ENCODE measurements around the gene DENND2C. TPM values are rescaled to one million over a fixed set of nuclear protein-coding genes. Genes with fewer than 3 reads are reported as not detected.

DENND2C gene
- total RNA-seq, 1 experiment from 2014 or later = 1.1 TPM

DNA sequence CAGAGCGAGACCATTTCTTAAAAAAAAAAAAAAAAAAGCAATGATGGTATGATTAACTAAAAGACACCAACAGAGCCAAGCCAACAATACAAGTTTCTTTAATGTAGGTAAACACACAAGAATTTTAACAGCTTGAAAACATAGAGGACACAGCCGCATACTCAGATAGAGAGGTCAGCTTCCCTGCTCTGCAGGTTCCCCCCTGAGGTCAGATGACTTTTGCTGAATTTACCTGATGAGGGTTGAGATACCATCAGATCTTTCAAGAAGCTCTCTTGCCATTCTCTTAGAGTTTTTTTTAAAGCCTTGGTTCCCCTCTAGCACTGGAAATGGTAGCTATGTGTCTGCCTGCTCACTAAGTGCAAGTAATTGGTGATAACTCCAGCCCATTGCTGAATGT is 119.5 kb downstream of the DENND2C start:
- CTCF ChIA-PET = no interaction called here
- POLR2A ChIA-PET = no interaction called here
- Histone ChIP-seq H3K27ac (ENCODE audit: low read length) (no peak overlapping the region), H3K9me3 (ENCODE audit: control insufficient read depth, insufficient read depth, low read depth, low read length) (no peaks in the 10 kb centered on the region), H3K4me1 (ENCODE audit: control insufficient read depth, insufficient read depth, low read length) (no peaks in the 10 kb centered on the region), H3K4me3 (ENCODE audit: low read depth in 2 of 2, low read length in 2 of 2) (no peak overlapping the region), H3K36me3 (ENCODE audit: control insufficient read depth, insufficient read depth, low read length) (no peaks in the 10 kb centered on the region), H3K27me3 (ENCODE audit: control insufficient read depth, insufficient read depth, low read length) (no peaks in the 10 kb centered on the region)
- no peak for ATAC-seq
- BruUV-seq (replicated peaks) = no TSS peak
- intact Hi-C loops (cut with micrococcal nuclease; ENCODE audit: unreplicated experiment) (no loop called here), in situ Hi-C loops (cut with HindIII; ENCODE audit: low pct_unique_long_range_greater_than_20kb, low sequenced_read_pairs) (no loop called here)
- TF ChIP-seq SIN3A (IDR thresholded peaks at IDR 0.05; ENCODE audit: borderline replicate concordance, insufficient read depth, low read depth, low read length) (no peak), TCF7L2 (IDR thresholded peaks at IDR 0.05; ENCODE audit: low read depth, low read length) (no peak), POLR2AphosphoS5 (IDR thresholded peaks at IDR 0.05; ENCODE audit: low read depth, low read length) (no peak)
- DNase-seq (ENCODE audit: low read depth, low spot score) = no peak

DNA sequence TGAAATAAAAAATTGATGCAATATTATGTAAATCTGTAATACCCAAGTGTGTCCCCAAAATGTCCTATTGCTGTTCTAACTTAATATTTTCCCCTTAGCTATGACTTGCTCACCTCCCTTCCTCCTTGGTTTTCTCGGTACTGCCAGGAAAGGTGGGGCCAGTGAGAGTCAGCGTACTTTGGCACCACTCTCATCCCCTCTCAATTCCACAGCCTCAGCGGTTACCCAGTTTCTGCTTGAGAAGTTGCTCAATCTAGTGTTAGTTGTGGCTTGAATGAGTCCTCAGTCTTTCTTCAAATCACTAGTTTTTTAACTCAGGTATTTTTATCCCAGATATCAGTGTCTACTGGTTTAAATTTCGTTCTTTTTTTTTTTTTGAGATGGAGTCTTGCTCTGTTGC is 120.7 kb downstream of the DENND2C start:
- TF ChIP-seq, protein P1, sequence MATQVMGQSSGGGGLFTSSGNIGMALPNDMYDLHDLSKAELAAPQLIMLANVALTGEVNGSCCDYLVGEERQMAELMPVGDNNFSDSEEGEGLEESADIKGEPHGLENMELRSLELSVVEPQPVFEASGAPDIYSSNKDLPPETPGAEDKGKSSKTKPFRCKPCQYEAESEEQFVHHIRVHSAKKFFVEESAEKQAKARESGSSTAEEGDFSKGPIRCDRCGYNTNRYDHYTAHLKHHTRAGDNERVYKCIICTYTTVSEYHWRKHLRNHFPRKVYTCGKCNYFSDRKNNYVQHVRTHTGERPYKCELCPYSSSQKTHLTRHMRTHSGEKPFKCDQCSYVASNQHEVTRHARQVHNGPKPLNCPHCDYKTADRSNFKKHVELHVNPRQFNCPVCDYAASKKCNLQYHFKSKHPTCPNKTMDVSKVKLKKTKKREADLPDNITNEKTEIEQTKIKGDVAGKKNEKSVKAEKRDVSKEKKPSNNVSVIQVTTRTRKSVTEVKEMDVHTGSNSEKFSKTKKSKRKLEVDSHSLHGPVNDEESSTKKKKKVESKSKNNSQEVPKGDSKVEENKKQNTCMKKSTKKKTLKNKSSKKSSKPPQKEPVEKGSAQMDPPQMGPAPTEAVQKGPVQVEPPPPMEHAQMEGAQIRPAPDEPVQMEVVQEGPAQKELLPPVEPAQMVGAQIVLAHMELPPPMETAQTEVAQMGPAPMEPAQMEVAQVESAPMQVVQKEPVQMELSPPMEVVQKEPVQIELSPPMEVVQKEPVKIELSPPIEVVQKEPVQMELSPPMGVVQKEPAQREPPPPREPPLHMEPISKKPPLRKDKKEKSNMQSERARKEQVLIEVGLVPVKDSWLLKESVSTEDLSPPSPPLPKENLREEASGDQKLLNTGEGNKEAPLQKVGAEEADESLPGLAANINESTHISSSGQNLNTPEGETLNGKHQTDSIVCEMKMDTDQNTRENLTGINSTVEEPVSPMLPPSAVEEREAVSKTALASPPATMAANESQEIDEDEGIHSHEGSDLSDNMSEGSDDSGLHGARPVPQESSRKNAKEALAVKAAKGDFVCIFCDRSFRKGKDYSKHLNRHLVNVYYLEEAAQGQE (IDR thresholded peaks at IDR 0.05; ENCODE audit: insufficient read depth in 1 of 2, low read depth in 2 of 2, low read length in 1 of 2) = no peak
- no TSS peak for BruUV-seq (replicated peaks)
- H3K4me3 ChIP-seq (ENCODE audit: low read depth in 2 of 2, low read length in 2 of 2) = no peak overlapping the region
- H3K9me3 ChIP-seq (ENCODE audit: control insufficient read depth, insufficient read depth, low read depth, low read length) = no peaks in the 10 kb centered on the region
- H3K36me3 ChIP-seq (ENCODE audit: control insufficient read depth, insufficient read depth, low read length) = no peaks in the 10 kb centered on the region
- no peak for DNase-seq (ENCODE audit: low read depth, low spot score)
- intact Hi-C loops (cut with micrococcal nuclease; ENCODE audit: unreplicated experiment) = no loop called here
- ATAC-seq = no peak
- in situ Hi-C loops (cut with HindIII; ENCODE audit: low pct_unique_long_range_greater_than_20kb, low sequenced_read_pairs) = no loop called here
- no peaks in the 10 kb centered on the region for H3K4me1 ChIP-seq (ENCODE audit: control insufficient read depth, insufficient read depth, low read length)
- no peaks in the 10 kb centered on the region for H3K27me3 ChIP-seq (ENCODE audit: control insufficient read depth, insufficient read depth, low read length)
- ChIA-PET POLR2A (no interaction called here), CTCF (no interaction called here)
- no peak overlapping the region for H3K27ac ChIP-seq (ENCODE audit: low read length)

DNA sequence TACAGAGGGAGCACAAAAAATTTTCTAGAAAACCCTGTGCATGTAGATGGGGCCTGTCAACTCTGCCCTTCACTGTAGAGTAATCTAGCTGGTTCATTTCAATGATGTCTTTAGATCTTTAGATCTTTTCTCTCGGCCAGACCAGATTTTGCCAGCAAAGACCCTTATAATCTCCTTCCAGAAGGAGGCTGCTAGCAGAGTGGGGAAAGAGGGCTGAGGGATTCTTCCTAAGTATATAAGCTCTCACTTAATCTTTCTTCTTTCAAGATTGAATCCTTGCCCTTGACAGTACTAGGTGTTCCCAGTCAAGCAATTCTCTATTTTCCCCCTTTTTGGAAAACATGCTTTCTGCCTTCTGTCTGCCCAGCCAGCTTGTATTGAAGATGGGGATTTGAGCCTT is 122.8 kb downstream of the DENND2C start:
- intact Hi-C loops (cut with micrococcal nuclease; ENCODE audit: unreplicated experiment) = no loop called here
- TF ChIP-seq, protein P1 (IDR thresholded peaks at IDR 0.05; ENCODE audit: insufficient read depth in 1 of 2, low read depth in 2 of 2, low read length in 1 of 2) = no peak
- no peak for TF ChIP-seq POLR2AphosphoS5 (IDR thresholded peaks at IDR 0.05; ENCODE audit: low read depth, low read length)
- no peak for TF ChIP-seq TCF7L2 (IDR thresholded peaks at IDR 0.05; ENCODE audit: low read depth, low read length)
- no peak for TF ChIP-seq SIN3A (IDR thresholded peaks at IDR 0.05; ENCODE audit: borderline replicate concordance, insufficient read depth, low read depth, low read length)
- TF ChIP-seq, protein P2, sequence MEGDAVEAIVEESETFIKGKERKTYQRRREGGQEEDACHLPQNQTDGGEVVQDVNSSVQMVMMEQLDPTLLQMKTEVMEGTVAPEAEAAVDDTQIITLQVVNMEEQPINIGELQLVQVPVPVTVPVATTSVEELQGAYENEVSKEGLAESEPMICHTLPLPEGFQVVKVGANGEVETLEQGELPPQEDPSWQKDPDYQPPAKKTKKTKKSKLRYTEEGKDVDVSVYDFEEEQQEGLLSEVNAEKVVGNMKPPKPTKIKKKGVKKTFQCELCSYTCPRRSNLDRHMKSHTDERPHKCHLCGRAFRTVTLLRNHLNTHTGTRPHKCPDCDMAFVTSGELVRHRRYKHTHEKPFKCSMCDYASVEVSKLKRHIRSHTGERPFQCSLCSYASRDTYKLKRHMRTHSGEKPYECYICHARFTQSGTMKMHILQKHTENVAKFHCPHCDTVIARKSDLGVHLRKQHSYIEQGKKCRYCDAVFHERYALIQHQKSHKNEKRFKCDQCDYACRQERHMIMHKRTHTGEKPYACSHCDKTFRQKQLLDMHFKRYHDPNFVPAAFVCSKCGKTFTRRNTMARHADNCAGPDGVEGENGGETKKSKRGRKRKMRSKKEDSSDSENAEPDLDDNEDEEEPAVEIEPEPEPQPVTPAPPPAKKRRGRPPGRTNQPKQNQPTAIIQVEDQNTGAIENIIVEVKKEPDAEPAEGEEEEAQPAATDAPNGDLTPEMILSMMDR (IDR thresholded peaks at IDR 0.05) = no peak
- BruUV-seq (replicated peaks) = no TSS peak

More for the DNA sequence above, 122.8 kb downstream of the DENND2C start:
- Histone ChIP-seq H3K27ac (ENCODE audit: low read length) (no peak overlapping the region), H3K36me3 (ENCODE audit: control insufficient read depth, insufficient read depth, low read length) (no peaks in the 10 kb centered on the region), H3K9me3 (ENCODE audit: control insufficient read depth, insufficient read depth, low read depth, low read length) (no peaks in the 10 kb centered on the region), H3K27me3 (ENCODE audit: control insufficient read depth, insufficient read depth, low read length) (no peaks in the 10 kb centered on the region), H3K4me1 (ENCODE audit: control insufficient read depth, insufficient read depth, low read length) (no peaks in the 10 kb centered on the region), H3K4me3 (ENCODE audit: low read depth in 2 of 2, low read length in 2 of 2) (no peak overlapping the region)
- DNase-seq (ENCODE audit: low read depth, low spot score) (no peak), ATAC-seq (no peak)
- ChIA-PET POLR2A (interaction anchor here (0.5 kb wide), 1 partner anchor 162 kb away, joined by 3 read pairs; no protein-coding TSS in a partner anchor), CTCF (no interaction called here)
- in situ Hi-C loops (cut with HindIII; ENCODE audit: low pct_unique_long_range_greater_than_20kb, low sequenced_read_pairs) = no loop called here
